ENCODE measurements around the gene KCNIP4. TPM values are rescaled to one million over a fixed set of nuclear protein-coding genes. Genes with fewer than 3 reads are reported as not detected.

KCNIP4 gene
- total RNA-seq, 1 experiment from 2014 or later = 0.91 TPM

GRCh38 chr4:21752616-21753015, 196.0 kb downstream of the KCNIP4 start:
- intact Hi-C loops (cut with micrococcal nuclease) = no loop called here
- Mint-ChIP-seq H3K27ac (ENCODE audit: low read depth, unreplicated experiment) (no peak overlapping the region), H3K36me3 (ENCODE audit: insufficient read depth, unreplicated experiment) (no peaks in the 10 kb centered on the region), H3K4me3 (ENCODE audit: unreplicated experiment) (no peak overlapping the region), H3K9me3 (ENCODE audit: unreplicated experiment) (no peaks in the 10 kb centered on the region), H3K27me3 (ENCODE audit: insufficient read depth, unreplicated experiment) (peaks cover 8% of the 10 kb centered on the region), H3K4me1 (ENCODE audit: insufficient read depth, unreplicated experiment) (peaks cover 7% of the 10 kb centered on the region)
- TF ChIP-seq CTCF (IDR thresholded peaks at IDR 0.05; ENCODE audit: unreplicated experiment) = no peak
- no TSS peak for BruUV-seq (replicated peaks)
- POLR2A ChIA-PET = no interaction called here
- no peak for DNase-seq (ENCODE audit: unreplicated experiment)
- CTCF ChIA-PET = interaction anchor here (0.7 to 2.5 kb wide), 6 partner anchors 8 to 568 kb away, joined by 3 to 8 read pairs (median 3); no protein-coding TSS in a partner anchor

GRCh38 chr4:21749924-21750323, 198.6 kb downstream of the KCNIP4 start:
- Mint-ChIP-seq H3K9me3 (ENCODE audit: unreplicated experiment) (no peaks in the 10 kb centered on the region), H3K36me3 (ENCODE audit: insufficient read depth, unreplicated experiment) (no peaks in the 10 kb centered on the region), H3K27me3 (ENCODE audit: insufficient read depth, unreplicated experiment) (peaks cover 8% of the 10 kb centered on the region), H3K4me1 (ENCODE audit: insufficient read depth, unreplicated experiment) (peaks cover 7% of the 10 kb centered on the region), H3K4me3 (ENCODE audit: unreplicated experiment) (no peak overlapping the region), H3K27ac (ENCODE audit: low read depth, unreplicated experiment) (no peak overlapping the region)
- no TSS peak for BruUV-seq (replicated peaks)
- ChIA-PET POLR2A (interaction anchor here (0.8 kb wide), 1 partner anchor 15 kb away, joined by 4 read pairs; no protein-coding TSS in a partner anchor), CTCF (interaction anchor here (0.7 to 1.3 kb wide), 2 partner anchors 15 to 160 kb away, joined by 3 to 5 read pairs; no protein-coding TSS in a partner anchor)
- peak; percentile 36 for DNase-seq (ENCODE audit: unreplicated experiment)
- intact Hi-C loops (cut with micrococcal nuclease) = no loop called here
- TF ChIP-seq CTCF (IDR thresholded peaks at IDR 0.05; ENCODE audit: unreplicated experiment) = no peak

GRCh38 chr4:21749412-21749811, 199.2 kb downstream of the KCNIP4 start:
- DNase-seq (ENCODE audit: unreplicated experiment) = no peak
- intact Hi-C loops (cut with micrococcal nuclease) = no loop called here
- no peak overlapping the region for H3K4me3 Mint-ChIP-seq (ENCODE audit: unreplicated experiment)
- H3K27me3 Mint-ChIP-seq (ENCODE audit: insufficient read depth, unreplicated experiment) = peaks cover 8% of the 10 kb centered on the region
- no peaks in the 10 kb centered on the region for H3K36me3 Mint-ChIP-seq (ENCODE audit: insufficient read depth, unreplicated experiment)
- BruUV-seq (replicated peaks) = no TSS peak
- H3K27ac Mint-ChIP-seq (ENCODE audit: low read depth, unreplicated experiment) = no peak overlapping the region
- H3K4me1 Mint-ChIP-seq (ENCODE audit: insufficient read depth, unreplicated experiment) = peaks cover 7% of the 10 kb centered on the region
- ChIA-PET CTCF (interaction anchor here (0.7 to 1.3 kb wide), 2 partner anchors 16 to 161 kb away, joined by 3 to 5 read pairs; no protein-coding TSS in a partner anchor), POLR2A (no interaction called here)
- H3K9me3 Mint-ChIP-seq (ENCODE audit: unreplicated experiment) = no peaks in the 10 kb centered on the region
- TF ChIP-seq CTCF (IDR thresholded peaks at IDR 0.05; ENCODE audit: unreplicated experiment) = no peak

GRCh38 chr4:21744046-21744445, 204.5 kb downstream of the KCNIP4 start:
- DNase-seq (ENCODE audit: unreplicated experiment) = peak; percentile 1
- H3K4me3 Mint-ChIP-seq (ENCODE audit: unreplicated experiment) = no peak overlapping the region
- no peaks in the 10 kb centered on the region for H3K36me3 Mint-ChIP-seq (ENCODE audit: insufficient read depth, unreplicated experiment)
- H3K9me3 Mint-ChIP-seq (ENCODE audit: unreplicated experiment) = no peaks in the 10 kb centered on the region
- no peaks in the 10 kb centered on the region for H3K4me1 Mint-ChIP-seq (ENCODE audit: insufficient read depth, unreplicated experiment)
- no peak for TF ChIP-seq CTCF (IDR thresholded peaks at IDR 0.05; ENCODE audit: unreplicated experiment)
- no peaks in the 10 kb centered on the region for H3K27me3 Mint-ChIP-seq (ENCODE audit: insufficient read depth, unreplicated experiment)
- H3K27ac Mint-ChIP-seq (ENCODE audit: low read depth, unreplicated experiment) = no peak overlapping the region
- POLR2A ChIA-PET = interaction anchor here (0.6 kb wide), 1 partner anchor 558 kb away, joined by 3 read pairs; no protein-coding TSS in a partner anchor
- intact Hi-C loops (cut with micrococcal nuclease) = no loop called here
- CTCF ChIA-PET = no interaction called here
- BruUV-seq (replicated peaks) = no TSS peak
